Measurements from ENCODE around the gene SEMA3D.

The SEMA3D gene

DNA sequence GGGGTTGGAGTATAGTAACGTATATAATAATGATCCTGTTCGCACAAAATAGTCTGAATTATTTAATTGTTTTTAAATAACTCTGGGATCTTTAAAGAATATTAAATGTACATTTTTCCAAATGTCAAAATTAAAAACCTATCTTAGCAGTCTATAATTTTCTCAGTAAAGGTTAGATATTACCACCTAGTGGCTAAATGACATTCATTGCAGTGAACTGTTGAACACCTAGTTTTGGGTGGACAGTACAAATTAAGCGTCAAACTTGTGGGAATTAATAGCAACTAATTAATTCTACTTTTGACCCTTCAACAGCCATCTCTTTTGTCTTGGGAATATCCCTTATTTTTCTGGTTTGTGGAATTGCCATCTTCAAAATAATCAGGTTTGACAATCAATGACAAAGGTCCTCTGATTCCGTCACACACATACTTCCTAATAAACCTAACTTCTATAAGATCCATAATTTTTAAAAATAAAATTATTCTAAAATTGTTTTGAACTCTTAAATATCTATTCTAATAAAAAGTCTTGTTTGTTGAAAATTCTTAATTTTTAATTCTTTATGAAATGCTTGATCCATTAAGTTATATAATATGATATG, 165.7 kb downstream of the SEMA3D start:
- DNase-seq (ENCODE audit: low read depth): no peak
- in situ Hi-C loops (cut with HindIII; ENCODE audit: low sequenced_read_pairs): no loop called here
- TF ChIP-seq, protein P1, sequence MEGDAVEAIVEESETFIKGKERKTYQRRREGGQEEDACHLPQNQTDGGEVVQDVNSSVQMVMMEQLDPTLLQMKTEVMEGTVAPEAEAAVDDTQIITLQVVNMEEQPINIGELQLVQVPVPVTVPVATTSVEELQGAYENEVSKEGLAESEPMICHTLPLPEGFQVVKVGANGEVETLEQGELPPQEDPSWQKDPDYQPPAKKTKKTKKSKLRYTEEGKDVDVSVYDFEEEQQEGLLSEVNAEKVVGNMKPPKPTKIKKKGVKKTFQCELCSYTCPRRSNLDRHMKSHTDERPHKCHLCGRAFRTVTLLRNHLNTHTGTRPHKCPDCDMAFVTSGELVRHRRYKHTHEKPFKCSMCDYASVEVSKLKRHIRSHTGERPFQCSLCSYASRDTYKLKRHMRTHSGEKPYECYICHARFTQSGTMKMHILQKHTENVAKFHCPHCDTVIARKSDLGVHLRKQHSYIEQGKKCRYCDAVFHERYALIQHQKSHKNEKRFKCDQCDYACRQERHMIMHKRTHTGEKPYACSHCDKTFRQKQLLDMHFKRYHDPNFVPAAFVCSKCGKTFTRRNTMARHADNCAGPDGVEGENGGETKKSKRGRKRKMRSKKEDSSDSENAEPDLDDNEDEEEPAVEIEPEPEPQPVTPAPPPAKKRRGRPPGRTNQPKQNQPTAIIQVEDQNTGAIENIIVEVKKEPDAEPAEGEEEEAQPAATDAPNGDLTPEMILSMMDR (IDR thresholded peaks at IDR 0.05; ENCODE audit: low read depth, low read length, missing control alignments): peak; percentile 50
- no peak overlapping the region for H3K4me3 ChIP-seq (ENCODE audit: low read depth, low read length)

DNA sequence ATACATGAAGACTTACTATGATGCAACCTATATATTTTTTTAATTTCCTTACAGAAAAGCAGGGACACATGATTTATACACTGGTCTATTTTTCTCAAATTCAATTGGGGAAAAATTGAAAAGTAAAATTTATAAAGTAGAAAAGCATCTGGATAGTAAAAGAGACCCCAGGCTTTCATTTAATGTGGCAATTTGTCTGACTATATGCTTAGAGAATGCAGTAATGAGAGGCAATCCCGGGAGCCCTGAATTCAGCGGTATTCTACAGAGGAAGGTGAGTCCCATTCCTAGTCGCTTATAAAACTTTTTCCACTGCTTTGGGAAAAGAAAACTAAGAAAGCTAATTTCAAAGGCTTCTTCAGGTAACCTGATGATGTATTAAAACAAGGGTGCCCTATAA, 167.1 kb downstream of the SEMA3D start:
- TF ChIP-seq, protein P1 (IDR thresholded peaks at IDR 0.05; ENCODE audit: low read depth, low read length, missing control alignments): no peak
- in situ Hi-C loops (cut with HindIII; ENCODE audit: low sequenced_read_pairs): no loop called here

DNA sequence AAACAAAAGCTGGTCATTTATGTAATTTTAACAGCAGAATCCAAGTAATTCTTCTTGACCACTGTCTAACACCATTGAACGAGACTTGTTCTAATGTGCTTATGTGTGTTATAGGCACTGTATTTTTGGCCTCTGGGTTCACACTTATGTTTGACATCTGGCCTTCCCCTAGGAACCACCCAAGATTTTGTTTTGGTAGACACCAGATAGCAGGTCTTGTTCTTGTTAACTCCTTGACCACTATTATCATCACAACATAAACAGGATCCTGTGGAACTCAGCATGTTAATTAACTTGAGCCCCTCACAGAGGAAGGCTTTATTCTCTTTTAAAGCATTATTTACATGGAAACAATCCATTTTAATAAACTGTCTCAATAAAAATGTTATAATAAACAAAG, 167.7 kb downstream of the SEMA3D start:
- no peak overlapping the region for H3K4me3 ChIP-seq (ENCODE audit: low read depth, low read length)
- DNase-seq (ENCODE audit: low read depth): no peak
- in situ Hi-C loops (cut with HindIII; ENCODE audit: low sequenced_read_pairs): no loop called here
- TF ChIP-seq, protein P1 (IDR thresholded peaks at IDR 0.05; ENCODE audit: low read depth, low read length, missing control alignments): no peak

More for the DNA sequence above, 167.1 kb downstream of the SEMA3D start:
- DNase-seq (ENCODE audit: low read depth): no peak
- no peak overlapping the region for H3K4me3 ChIP-seq (ENCODE audit: low read depth, low read length)

DNA sequence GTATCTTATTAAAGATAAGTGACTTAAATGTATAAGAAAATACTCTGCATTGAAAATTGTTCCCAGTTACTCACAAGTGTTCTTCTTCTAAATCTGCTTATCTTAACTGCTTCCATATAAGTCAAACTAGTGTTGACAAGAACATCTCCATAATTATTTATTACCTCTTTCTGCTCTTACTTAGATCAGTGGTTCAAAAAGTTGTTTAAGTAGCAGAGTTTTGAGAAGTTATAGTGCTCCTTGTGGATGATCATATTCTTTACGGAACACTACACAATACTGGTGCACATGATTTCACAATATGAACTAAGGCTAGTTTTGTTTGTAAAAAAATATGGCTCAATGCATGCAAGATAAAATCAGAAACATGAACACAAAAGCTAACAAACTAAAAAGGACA, 168.4 kb downstream of the SEMA3D start:
- no peak for DNase-seq (ENCODE audit: low read depth)
- TF ChIP-seq, protein P1 (IDR thresholded peaks at IDR 0.05; ENCODE audit: low read depth, low read length, missing control alignments): no peak
- H3K4me3 ChIP-seq (ENCODE audit: low read depth, low read length): no peak overlapping the region
- in situ Hi-C loops (cut with HindIII; ENCODE audit: low sequenced_read_pairs): no loop called here

DNA sequence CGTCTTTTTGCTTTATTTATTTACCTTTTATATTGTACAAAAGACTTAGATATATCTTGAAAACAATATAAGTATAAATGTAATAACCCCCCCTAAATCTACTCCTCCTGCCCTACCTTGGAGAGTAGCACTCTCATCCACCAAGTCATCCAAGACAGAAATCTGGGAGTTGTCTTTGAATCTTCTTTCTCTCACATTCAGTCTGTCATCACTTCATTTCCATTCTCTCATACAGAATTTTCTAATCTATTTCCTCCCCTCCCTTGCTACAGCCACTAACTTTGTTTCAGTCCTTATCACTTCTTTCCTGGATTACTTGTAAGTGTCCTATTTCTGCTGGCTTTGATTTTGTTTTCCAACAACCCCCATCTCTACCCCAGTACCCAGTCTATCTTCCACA, 170.6 kb downstream of the SEMA3D start:
- TF ChIP-seq, protein P1 (IDR thresholded peaks at IDR 0.05; ENCODE audit: low read depth, low read length, missing control alignments): no peak
- in situ Hi-C loops (cut with HindIII; ENCODE audit: low sequenced_read_pairs): no loop called here
- H3K4me3 ChIP-seq (ENCODE audit: low read depth, low read length): no peak overlapping the region
- no peak for DNase-seq (ENCODE audit: low read depth)

DNA sequence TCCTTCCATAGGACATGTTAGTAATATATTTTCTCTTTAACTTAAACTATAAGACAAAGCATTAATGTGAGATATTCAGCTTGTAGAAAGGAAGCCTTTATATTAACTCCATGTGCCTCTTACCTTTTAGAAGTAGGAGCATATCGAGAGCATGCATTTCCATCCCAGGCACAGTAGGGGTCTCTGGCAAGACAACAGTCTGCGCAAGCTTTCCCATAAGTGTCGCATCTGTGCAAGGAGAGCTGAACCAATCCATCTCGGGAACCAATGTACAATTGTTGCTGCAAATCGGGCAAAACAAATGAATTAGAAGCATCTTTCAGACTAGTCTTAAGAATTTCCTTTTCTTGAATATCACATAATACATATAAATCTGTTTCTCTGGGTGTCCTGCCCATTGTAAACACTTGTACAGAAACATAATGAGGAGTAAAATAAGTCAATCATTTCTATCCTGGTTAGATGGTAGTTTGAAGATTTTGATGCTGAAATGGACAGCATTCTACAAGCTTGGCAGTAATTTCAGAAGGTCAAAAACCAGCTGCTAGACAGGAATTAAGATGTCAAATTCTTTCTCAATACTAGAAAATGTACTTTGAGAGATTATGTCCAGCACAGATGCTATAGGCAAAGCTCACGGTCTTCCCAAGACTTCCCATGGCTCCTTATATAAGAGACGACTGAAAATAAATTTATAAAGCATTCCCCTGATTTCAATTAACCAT, 171.8 kb downstream of the SEMA3D start:
- H3K4me3 ChIP-seq (ENCODE audit: low read depth, low read length): no peak overlapping the region
- in situ Hi-C loops (cut with HindIII; ENCODE audit: low sequenced_read_pairs): no loop called here
- TF ChIP-seq, protein P1 (IDR thresholded peaks at IDR 0.05; ENCODE audit: low read depth, low read length, missing control alignments): peak; percentile 12
- no peak for DNase-seq (ENCODE audit: low read depth)

All from astrocyte of the cerebellum (primary cell).